Astrocyte of the spinal cord (primary cell): ENCODE measurements around the gene MCHR1.
A peak's percentile ranks its signal among the peaks of the same experiment; 100 is the strongest.

Experiments
- DNase-seq: peaks from one replicate; pipeline ENCODE4 v3.0.0; 2011; ENCODE audit warnings: low read depth, low spot score
- H3K4me3 ChIP-seq: 2 replicates; pipeline ENCODE4 v1.5.1; 2011; ENCODE audit warnings: low read depth, mild to moderate bottlenecking, low read length, moderate library complexity
- in situ Hi-C: cut with HindIII; loops from 2 replicates; pipeline ENCODE4 v1.10.0; 2017; ENCODE audit warnings: low sequenced_read_pairs
- TF ChIP-seq, protein P1 (sequence below): IDR thresholded peaks from 2 replicates; pipeline ENCODE4 v1.5.1; 2012; ENCODE audit warnings: low read depth, mild to moderate bottlenecking, low read length, inconsistent platforms

Gene MCHR1

DNA sequence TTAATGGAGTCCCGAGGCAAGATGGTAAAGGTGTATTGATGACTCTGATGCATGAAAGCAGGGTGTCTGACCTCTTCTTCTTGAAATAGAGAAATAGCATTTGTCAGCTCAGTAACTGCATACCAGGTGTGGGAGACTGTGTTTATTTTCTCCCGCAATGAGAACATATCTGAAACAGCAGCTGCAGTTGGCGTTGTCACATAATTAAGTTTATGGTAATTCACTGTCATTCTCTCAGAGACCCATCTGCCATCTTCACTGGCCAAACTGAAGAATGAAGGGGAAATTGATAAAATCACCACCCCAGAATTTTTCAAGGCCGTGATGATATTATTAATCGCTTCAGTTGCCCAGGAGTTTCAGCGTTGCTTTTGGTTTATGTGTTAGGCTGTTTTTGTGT is 20.1 kb upstream of the MCHR1 start:
- no peak for DNase-seq
- in situ Hi-C loops: no loop called here
- TF ChIP-seq, protein P1, sequence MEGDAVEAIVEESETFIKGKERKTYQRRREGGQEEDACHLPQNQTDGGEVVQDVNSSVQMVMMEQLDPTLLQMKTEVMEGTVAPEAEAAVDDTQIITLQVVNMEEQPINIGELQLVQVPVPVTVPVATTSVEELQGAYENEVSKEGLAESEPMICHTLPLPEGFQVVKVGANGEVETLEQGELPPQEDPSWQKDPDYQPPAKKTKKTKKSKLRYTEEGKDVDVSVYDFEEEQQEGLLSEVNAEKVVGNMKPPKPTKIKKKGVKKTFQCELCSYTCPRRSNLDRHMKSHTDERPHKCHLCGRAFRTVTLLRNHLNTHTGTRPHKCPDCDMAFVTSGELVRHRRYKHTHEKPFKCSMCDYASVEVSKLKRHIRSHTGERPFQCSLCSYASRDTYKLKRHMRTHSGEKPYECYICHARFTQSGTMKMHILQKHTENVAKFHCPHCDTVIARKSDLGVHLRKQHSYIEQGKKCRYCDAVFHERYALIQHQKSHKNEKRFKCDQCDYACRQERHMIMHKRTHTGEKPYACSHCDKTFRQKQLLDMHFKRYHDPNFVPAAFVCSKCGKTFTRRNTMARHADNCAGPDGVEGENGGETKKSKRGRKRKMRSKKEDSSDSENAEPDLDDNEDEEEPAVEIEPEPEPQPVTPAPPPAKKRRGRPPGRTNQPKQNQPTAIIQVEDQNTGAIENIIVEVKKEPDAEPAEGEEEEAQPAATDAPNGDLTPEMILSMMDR: no peak
- no peak overlapping the region for H3K4me3 ChIP-seq

DNA sequence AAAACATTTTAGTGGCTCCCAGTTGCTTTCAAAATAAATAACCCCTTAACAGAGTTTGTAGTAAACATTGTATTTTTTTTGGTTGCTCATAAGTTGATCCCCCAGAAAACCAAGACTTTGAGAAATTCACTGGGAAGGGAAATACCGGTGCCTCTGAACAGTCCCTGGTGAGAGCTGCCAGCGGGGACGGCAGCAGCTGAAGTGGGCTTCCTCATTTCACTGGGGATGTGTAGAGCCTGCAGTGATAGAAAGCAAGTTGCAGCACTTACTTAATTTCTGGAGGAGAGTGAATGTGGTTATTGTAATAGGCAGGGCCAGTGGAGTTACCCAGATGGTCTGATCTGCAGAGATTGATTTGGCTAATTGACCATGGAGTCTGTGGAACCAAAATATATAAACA is 18.6 kb upstream of the MCHR1 start:
- TF ChIP-seq, protein P1: no peak
- in situ Hi-C loops: no loop called here
- H3K4me3 ChIP-seq: no peak overlapping the region
- no peak for DNase-seq

DNA sequence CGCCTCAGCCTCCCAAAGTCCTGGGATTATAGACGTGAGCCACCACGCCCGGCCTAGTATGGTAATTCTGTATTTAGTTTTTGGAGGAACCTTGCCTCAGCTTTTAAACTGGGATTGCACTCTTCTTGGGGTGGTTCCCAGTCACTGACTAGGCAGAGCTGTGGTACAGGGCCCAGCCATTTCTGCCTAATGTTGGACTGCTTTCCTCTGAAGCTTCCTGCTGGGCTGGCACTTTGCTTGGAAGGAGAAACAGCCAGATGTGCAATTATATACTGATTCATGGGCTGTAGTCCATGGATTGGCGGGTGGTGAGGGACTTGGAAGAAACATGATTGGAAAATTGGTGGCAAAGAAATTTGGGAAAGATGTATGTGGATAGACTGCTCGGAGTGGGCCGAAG is 17.6 kb upstream of the MCHR1 start:
- H3K4me3 ChIP-seq: no peak overlapping the region

DNA sequence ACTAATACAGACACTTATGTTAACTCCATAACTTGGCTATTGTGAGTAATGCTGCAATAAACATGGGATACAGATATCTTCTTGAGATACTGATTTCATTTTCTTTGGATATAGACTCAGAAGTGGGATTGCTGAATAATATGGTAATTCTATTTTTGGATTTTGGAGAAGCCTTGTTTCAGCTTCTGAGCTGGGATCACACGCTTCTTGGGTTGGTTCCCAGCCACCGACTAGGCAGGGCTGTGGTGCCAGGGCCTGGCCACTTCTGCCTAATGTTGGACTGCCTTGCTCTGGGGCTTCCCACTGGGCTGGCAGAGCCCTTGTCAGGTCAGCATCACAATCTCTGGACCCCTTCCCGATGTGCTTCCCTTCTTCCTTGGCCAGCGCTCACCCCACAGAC is 14.0 kb upstream of the MCHR1 start:
- DNase-seq: no peak
- TF ChIP-seq, protein P1: no peak
- H3K4me3 ChIP-seq: no peak overlapping the region
- in situ Hi-C loops: no loop called here

More for the DNA sequence above, 17.6 kb upstream of the MCHR1 start:
- in situ Hi-C loops: no loop called here
- TF ChIP-seq, protein P1: no peak
- no peak for DNase-seq

DNA sequence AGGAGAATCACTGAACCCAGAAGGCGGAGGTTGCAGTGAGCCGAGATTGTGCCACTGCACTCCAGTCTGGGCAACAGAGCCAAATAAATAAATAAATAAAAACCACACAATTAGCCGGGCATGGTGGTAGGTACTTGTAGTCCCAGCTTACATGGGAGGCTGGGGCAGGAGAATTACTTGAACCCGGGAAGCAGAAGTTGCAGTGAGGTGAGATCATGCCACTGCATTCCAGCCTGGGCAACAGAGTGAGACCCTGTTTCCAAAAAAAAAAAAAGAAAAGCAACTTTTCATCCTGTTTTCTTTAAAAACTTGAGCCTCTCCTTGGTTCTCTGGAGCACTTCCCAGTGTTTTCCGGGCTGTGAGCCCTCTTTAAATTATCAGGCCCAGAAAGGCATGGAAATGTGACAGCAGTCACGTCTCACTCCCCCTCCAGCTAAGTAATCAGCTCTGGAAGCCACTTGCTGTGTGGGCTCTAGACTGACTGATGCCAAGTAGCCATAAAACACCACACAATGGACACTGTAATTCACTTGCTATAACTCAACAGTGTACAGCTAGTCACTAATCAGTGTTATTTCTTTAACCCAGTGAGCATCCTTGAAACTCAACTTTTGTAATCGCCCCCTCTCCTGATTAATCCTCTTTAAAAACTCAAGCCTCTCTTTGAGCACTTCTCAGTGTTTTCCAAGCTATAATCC is 13.0 kb upstream of the MCHR1 start:
- no peak for DNase-seq
- H3K4me3 ChIP-seq: no peak overlapping the region
- TF ChIP-seq, protein P1: no peak
- in situ Hi-C loops: no loop called here

DNA sequence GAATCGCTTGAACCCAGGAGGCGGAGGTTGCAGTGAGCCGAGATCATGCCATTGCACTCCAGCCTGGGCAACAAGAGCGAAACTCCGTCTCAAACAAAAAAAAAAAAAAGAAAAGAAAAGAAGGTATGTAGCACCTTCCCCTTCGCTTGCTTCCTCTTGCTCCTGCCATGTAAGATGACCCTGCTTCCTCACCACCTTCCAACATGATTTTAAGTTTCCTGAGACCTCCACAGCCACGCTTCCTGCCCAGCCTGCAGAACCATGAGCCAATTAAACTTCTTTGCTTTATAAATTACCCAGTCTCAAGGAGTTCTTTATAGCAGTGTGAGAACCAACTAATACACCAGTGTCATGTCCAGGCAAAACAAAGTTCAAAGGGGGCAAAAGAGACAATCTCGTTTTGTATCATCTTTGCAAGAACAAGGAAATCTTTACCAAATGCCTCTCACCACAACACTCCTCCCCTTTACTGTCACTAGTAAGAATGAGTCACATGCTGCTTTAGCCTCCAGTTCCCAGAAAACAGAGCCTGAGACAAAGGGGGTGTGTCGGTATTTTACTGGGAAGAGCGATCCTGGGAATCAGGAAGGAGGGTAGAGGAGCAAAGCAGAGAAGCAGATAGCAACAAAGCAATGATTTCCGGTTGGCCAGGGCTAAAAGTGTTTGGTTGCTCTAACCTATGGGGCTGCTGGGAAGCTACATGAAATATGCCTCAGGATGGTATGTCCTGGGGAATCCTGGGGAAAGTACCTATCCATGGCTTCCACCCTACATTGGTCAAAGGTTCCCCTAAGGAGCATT is 10.5 kb upstream of the MCHR1 start:
- TF ChIP-seq, protein P1: no peak
- no peak overlapping the region for H3K4me3 ChIP-seq
- in situ Hi-C loops: no loop called here
- peak; percentile 64 for DNase-seq
